ENCODE measurements around the gene CPNE2. TPM values are rescaled to one million over a fixed set of nuclear protein-coding genes. Genes with fewer than 3 reads are reported as not detected.

Gene CPNE2
- total RNA-seq, 1 donor from 2014 or later, result 3.4 TPM

DNA sequence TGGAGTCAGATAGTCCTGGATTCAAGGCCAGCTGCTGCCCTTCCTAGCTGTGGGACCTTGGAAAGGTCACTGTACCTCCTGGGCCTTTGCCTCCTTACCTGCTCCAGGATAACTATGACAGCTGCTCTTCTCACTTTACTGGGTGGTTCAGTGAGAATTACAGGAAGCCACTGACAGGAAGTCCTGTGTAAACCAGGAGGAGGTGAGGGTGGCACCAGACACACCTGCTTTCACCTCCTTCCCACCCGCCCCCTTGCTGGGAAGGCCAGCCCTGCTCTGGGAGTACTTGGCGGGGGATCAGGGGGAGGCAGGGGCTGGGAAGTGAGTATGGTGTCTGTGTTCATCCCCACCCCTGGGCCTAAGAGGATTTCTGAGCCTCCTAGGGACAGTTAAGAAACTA lies 42.6 kb downstream of the CPNE2 start:
- DNase-seq, result no peak
- Mint-ChIP-seq H3K27ac (ENCODE audit: unreplicated experiment) (no peak overlapping the region), H3K27me3 (ENCODE audit: unreplicated experiment) (peaks cover 5% of the 10 kb centered on the region), H3K36me3 (ENCODE audit: unreplicated experiment) (no peaks in the 10 kb centered on the region), H3K4me1 (ENCODE audit: low read depth, unreplicated experiment) (no peaks in the 10 kb centered on the region), H3K4me3 (ENCODE audit: unreplicated experiment) (no peak overlapping the region), H3K9me3 (ENCODE audit: unreplicated experiment) (peaks cover 5% of the 10 kb centered on the region)
- TF ChIP-seq, protein P1, sequence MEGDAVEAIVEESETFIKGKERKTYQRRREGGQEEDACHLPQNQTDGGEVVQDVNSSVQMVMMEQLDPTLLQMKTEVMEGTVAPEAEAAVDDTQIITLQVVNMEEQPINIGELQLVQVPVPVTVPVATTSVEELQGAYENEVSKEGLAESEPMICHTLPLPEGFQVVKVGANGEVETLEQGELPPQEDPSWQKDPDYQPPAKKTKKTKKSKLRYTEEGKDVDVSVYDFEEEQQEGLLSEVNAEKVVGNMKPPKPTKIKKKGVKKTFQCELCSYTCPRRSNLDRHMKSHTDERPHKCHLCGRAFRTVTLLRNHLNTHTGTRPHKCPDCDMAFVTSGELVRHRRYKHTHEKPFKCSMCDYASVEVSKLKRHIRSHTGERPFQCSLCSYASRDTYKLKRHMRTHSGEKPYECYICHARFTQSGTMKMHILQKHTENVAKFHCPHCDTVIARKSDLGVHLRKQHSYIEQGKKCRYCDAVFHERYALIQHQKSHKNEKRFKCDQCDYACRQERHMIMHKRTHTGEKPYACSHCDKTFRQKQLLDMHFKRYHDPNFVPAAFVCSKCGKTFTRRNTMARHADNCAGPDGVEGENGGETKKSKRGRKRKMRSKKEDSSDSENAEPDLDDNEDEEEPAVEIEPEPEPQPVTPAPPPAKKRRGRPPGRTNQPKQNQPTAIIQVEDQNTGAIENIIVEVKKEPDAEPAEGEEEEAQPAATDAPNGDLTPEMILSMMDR (IDR thresholded peaks at IDR 0.05; ENCODE audit: partially characterized antibody, unreplicated experiment), result no peak

DNA sequence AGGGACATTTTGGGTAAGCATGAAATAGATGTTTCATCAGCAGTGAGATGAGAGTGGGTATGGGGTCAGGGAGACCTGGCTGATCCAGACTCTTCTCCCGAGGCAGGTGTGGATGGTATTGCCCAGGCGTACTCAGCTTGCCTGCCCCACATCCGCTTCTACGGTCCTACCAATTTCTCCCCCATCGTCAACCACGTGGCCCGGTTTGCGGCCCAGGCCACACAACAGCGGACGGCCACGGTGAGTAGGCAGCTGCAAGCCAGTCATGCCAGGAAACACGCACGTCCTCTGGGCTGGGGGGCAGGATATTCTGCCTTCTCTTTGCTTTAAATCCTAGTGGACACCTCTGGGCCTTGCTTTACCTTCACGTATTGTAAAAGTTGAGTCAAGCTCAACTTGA lies 44.7 kb downstream of the CPNE2 start:
- Mint-ChIP-seq H3K27me3 (ENCODE audit: unreplicated experiment) (peaks cover 2% of the 10 kb centered on the region), H3K4me1 (ENCODE audit: low read depth, unreplicated experiment) (peaks cover 3% of the 10 kb centered on the region), H3K9me3 (ENCODE audit: unreplicated experiment) (peaks cover 5% of the 10 kb centered on the region), H3K36me3 (ENCODE audit: unreplicated experiment) (no peaks in the 10 kb centered on the region), H3K27ac (ENCODE audit: unreplicated experiment) (no peak overlapping the region), H3K4me3 (ENCODE audit: unreplicated experiment) (no peak overlapping the region)
- TF ChIP-seq, protein P1 (IDR thresholded peaks at IDR 0.05; ENCODE audit: partially characterized antibody, unreplicated experiment), result no peak
- DNase-seq, result no peak

DNA sequence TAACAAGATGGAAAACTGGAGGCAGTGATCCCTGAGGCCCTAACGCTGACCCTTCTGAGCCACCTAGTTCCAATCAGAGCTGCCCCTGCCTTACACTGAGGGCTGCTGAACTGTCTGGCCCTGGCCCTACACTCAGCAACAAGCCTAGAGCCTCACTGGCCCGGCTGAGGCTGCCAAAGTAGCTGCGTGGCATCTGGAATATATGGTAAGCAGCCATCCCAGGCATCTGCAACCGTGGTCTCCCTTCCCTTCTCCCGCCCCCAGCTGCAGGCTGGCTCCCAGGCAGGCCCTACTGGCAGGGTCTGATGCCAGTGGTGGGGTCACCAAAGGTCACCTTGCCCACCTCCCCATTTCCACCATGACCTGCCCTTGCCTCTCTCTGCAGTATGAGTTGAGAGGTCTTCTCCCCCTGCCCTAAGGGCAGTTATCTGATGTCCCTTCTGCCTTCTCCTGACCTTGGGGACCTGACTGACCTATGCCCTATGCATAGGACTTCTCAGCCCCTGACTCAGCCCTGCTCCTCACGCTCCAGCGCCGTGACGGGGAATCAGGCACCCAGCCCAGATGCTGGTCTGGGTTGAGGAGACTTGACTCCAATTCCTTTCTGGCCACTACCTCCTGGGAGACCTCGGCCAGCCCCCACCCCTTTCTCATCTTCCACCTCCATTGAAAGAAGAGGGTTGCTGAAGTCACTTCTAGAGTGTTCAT lies 45.3 kb downstream of the CPNE2 start:
- TF ChIP-seq, protein P1 (IDR thresholded peaks at IDR 0.05; ENCODE audit: partially characterized antibody, unreplicated experiment), result no peak
- Mint-ChIP-seq H3K27ac (ENCODE audit: unreplicated experiment) (no peak overlapping the region), H3K27me3 (ENCODE audit: unreplicated experiment) (peaks cover 5% of the 10 kb centered on the region), H3K36me3 (ENCODE audit: unreplicated experiment) (no peaks in the 10 kb centered on the region), H3K4me1 (ENCODE audit: low read depth, unreplicated experiment) (peaks cover 6% of the 10 kb centered on the region), H3K4me3 (ENCODE audit: unreplicated experiment) (no peak overlapping the region), H3K9me3 (ENCODE audit: unreplicated experiment) (peaks cover 5% of the 10 kb centered on the region)
- no peak for DNase-seq

DNA sequence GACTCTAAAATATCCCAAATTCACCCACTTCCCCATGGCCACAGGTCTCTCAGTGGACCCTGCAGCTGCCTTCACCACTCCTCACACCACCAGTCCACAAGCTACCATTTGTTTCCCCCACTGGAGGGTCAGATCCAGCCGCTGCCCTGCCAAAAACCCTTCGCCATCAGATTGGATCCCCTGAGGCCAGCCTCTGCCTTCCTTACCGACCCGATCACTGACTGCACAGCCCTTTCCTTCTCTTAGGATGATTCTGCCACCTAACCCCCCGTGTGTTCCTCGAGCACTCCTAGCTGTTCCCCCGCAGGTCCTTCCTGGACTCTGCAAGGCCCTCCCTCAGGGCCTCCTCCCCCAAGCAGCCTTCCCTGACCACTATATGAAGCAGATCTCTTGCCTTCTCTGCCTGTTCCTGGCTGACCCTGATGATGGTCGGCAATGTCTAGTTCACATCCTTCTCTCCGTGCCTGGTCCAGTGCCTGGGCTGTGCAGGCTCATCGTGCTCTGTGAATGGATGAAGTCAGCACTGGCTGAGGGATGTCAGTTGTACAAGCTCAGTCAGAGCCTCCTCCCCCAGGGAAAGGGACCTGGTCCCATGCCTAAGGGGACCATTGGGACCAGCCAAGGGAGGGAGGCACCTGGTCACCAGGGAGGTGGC lies 46.0 kb downstream of the CPNE2 start:
- H3K9me3 Mint-ChIP-seq (ENCODE audit: unreplicated experiment), result peaks cover 5% of the 10 kb centered on the region
- H3K27ac Mint-ChIP-seq (ENCODE audit: unreplicated experiment), result no peak overlapping the region
- TF ChIP-seq, protein P1 (IDR thresholded peaks at IDR 0.05; ENCODE audit: partially characterized antibody, unreplicated experiment), result no peak
- H3K4me3 Mint-ChIP-seq (ENCODE audit: unreplicated experiment), result no peak overlapping the region
- H3K36me3 Mint-ChIP-seq (ENCODE audit: unreplicated experiment), result no peaks in the 10 kb centered on the region
- peaks cover 5% of the 10 kb centered on the region for H3K27me3 Mint-ChIP-seq (ENCODE audit: unreplicated experiment)
- peaks cover 6% of the 10 kb centered on the region for H3K4me1 Mint-ChIP-seq (ENCODE audit: low read depth, unreplicated experiment)
- no peak for DNase-seq
